ENCODE data around the gene MSL1. TPM values are rescaled to one million over a fixed set of nuclear protein-coding genes. Genes with fewer than 3 reads are reported as not detected.

MSL1 gene
- total and polyA plus RNA-seq, 9 of the 15 experiments (the other 6 are each of a cell fraction or from before 2014, with no cell fraction given): 13.8 to 120 (median 61.9) TPM

GRCh38 chr17:40076591-40076990 lies 45.2 kb upstream of the MSL1 start (continued):
- TF ChIP-seq RERE (CRISPR knock-in tag; IDR thresholded peaks at IDR 0.05; ENCODE audit: borderline replicate concordance) (no peak), CREB5 (CRISPR knock-in tag; IDR thresholded peaks at IDR 0.05) (no peak), TCF7L2 (IDR thresholded peaks at IDR 0.05; ENCODE audit: low read depth, low read length) (no peak), MYBL2 (IDR thresholded peaks at IDR 0.05; ENCODE audit: low read depth) (no peak), MYBL2 (CRISPR knock-in tag; IDR thresholded peaks at IDR 0.05; ENCODE audit: borderline replicate concordance) (no peak), ZNF224 (CRISPR knock-in tag; IDR thresholded peaks at IDR 0.05) (no peak), SRF (CRISPR knock-in tag; IDR thresholded peaks at IDR 0.05) (no peak), NFYB (IDR thresholded peaks at IDR 0.05; ENCODE audit: extremely low read depth, insufficient read length) (no peak), ZNF511 (CRISPR knock-in tag; IDR thresholded peaks at IDR 0.05) (no peak), NFIC (IDR thresholded peaks at IDR 0.05) (peak; percentile 39; the same call in 1 of the 2 replicates), RCOR1 (IDR thresholded peaks at IDR 0.05; ENCODE audit: borderline replicate concordance in 1 of 2, low read depth in 2 of 2, low read length in 2 of 2) (peak in 1 of 2 experiments; percentile 44; a peak in 1 of 4 replicates), ATF2 (CRISPR knock-in tag; IDR thresholded peaks at IDR 0.05) (no peak), RBM15 (IDR thresholded peaks at IDR 0.05; ENCODE audit: insufficient read depth, low read length) (no peak), CTCF (IDR thresholded peaks at IDR 0.05 in 2 of 3, conservative IDR thresholded peaks at IDR 0.05 in 1 of 3; ENCODE audit: insufficient read depth in 2 of 3, low read depth in 1 of 3, low read length in 3 of 3) (no peak), CBFA2T2 (conservative IDR thresholded peaks at IDR 0.05) (peak; percentile 67), GTF2E2 (tag; IDR thresholded peaks at IDR 0.05) (no peak), ZNF143 (CRISPR knock-in tag; IDR thresholded peaks at IDR 0.05) (no peak)
